GM20431 (cell line): ENCODE data around the gene LAT.
"Not testable (repeated sequence)": the region's sequence is repeated elsewhere in the genome, so short reads cannot be mapped to it uniquely, and the experiment has no call there.

Experiments used
- in situ Hi-C: fragments of 300-500 bp; cut with MseI, MboI; formaldehyde crosslinking; loops from one replicate; pipeline ENCODE4 v1.15.0; 2020; ENCODE audit warnings: low sequenced_read_pairs; ENCODE audit not compliant: unreplicated experiment

The LAT gene

GRCh38 chr16:28975158-28975599, 9.7 kb upstream of the LAT start:
- in situ Hi-C loops, result no loop called here

- in situ Hi-C loops, result no loop called here
These were observed 6.9 kb upstream of the LAT start for GRCh38 chr16:28977703-28978662.

GRCh38 chr16:28980330-28980729, 4.5 kb upstream of the LAT start:
- in situ Hi-C loops, result not testable (repeated sequence)

- in situ Hi-C loops, result no loop called here
These were observed 3.9 kb upstream of the LAT start for GRCh38 chr16:28980929-28981328.

- in situ Hi-C loops, result no loop called here
These were observed 3.3 kb upstream of the LAT start for GRCh38 chr16:28981517-28981916.

GRCh38 chr16:28982418-28982817, 2.4 kb upstream of the LAT start:
- in situ Hi-C loops, result no loop called here

DNA sequence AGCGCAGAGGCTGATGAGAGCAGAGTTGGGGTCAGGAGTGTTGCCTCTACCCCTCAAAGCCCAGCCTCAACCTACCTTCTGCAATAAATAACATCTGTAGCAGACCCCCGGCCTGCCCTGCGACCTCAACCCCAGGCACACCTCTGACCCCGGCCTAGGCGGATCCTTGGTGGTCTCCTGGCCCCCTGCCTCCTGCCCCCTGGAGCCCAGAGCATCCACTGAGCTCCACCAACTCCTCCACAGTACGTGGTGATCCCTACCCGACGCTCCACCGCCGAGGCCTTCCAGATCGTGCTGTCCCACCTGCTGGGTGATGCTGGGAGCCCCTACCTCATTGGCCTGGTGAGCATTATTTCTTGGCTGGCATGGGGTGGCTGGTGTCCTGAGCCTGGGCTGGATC, 1.9 kb upstream of the LAT start:
- in situ Hi-C loops, result no loop called here

GRCh38 chr16:28983644-28984043, 1.2 kb upstream of the LAT start:
- in situ Hi-C loops, result no loop called here

- in situ Hi-C loops, result no loop called here
These were observed 761 bp upstream of the LAT start for GRCh38 chr16:28984091-28984490.

DNA sequence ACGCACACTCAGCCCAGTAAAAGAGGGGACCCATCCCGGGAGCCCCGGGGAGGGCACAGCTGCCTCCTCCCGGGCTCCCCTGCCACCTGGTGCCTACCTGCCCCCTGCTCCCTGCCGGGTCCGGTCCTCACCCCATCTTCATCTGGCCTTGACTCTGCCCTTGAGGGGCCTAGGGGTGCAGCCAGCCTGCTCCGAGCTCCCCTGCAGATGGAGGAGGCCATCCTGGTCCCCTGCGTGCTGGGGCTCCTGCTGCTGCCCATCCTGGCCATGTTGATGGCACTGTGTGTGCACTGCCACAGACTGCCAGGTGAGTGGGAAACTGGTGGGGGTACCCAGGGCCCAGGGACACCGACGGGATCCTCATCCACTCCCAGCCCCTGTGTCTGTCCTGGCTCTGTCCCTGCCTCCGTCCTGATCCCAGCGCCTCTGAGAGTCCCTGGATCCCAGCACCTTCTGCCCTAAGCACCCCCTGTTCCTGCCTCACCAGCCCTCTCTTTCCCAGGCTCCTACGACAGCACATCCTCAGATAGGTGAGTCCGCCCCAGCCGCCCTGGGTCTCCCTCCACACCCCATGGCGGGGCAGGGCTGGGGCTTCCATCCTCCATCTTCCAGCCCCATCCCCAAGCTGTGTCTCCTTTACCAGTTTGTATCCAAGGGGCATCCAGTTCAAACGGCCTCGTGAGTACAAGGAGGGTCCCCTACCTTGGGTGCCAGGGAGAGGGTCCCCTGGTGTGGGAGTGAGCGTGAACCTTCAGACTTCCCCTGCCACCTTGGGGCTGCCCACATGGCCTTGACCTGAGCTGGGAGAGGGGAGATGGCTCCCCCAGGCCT, 574 bp downstream of the LAT start:
- in situ Hi-C loops, result no loop called here

DNA sequence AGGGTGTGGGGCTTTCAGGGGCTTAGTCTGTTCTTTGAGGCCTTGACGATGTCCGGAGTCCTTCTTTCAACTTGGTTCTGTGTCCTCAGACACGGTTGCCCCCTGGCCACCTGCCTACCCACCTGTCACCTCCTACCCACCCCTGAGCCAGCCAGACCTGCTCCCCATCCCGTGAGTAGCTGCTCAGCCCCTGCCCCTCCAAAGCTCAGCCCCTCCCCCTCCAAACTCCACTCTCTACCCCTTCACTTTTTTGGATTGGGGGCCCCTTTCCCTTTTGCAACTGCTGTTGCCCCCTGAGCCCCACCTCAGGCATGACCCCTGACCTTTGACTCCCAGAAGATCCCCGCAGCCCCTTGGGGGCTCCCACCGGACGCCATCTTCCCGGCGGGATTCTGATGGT, 1.2 kb downstream of the LAT start:
- in situ Hi-C loops, result no loop called here

DNA sequence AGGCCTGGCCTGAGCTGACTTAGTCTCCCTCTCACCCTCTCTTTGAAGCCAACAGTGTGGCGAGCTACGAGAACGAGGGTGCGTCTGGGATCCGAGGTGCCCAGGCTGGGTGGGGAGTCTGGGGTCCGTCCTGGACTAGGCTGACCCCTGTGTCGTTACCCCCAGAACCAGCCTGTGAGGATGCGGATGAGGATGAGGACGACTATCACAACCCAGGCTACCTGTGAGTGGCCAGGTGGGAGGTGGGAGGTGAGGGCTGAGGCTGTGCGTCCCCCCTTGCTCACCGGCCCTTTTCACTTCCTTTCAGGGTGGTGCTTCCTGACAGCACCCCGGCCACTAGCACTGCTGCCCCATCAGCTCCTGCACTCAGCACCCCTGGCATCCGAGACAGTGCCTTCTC, 1.6 kb downstream of the LAT start:
- in situ Hi-C loops, result no loop called here

- in situ Hi-C loops, result no loop called here
These were observed 2.5 kb downstream of the LAT start for GRCh38 chr16:28987170-28987853.

DNA sequence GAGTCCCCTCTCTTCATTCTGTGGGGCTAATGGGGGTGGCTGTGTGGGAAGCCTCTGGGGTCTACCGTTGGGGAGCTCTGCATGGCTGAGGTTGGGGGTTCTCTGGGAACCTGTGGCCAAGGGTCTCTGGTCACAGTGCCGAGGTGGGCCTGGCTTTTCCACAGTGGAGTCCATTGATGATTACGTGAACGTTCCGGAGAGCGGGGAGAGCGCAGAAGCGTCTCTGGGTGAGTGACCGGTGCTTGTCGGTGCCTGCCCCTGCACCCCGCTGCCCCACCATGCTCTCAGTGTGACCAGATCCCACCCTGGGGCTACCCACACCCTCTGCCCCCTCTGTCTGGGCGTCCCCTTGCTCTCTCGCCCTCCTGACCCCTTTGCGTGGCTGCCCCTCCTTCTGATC, 4.5 kb downstream of the LAT start:
- in situ Hi-C loops, result no loop called here

DNA sequence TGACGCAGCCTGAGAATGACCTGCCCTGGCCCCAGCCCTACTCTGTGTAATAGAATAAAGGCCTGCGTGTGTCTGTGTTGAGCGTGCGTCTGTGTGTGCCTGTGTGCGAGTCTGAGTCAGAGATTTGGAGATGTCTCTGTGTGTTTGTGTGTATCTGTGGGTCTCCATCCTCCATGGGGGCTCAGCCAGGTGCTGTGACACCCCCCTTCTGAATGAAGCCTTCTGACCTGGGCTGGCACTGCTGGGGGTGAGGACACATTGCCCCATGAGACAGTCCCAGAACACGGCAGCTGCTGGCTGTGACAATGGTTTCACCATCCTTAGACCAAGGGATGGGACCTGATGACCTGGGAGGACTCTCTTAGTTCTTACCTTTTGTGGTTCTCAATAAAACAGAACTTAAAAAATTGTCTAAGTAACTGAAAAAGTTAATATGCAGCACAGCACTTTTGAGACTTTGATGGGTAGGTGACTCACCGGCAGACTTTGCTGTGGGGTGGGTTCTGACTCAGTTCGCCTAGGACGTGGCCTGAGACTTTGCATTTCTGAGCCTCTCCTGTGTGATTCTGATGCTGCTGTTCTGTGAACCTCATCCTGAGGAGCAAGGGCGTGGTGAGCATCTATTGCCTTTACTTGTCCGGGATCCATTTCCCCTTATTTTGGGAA, 5.7 kb downstream of the LAT start:
- in situ Hi-C loops, result no loop called here

- in situ Hi-C loops, result no loop called here
These were observed 6.8 kb downstream of the LAT start for GRCh38 chr16:28991687-28992086.

DNA sequence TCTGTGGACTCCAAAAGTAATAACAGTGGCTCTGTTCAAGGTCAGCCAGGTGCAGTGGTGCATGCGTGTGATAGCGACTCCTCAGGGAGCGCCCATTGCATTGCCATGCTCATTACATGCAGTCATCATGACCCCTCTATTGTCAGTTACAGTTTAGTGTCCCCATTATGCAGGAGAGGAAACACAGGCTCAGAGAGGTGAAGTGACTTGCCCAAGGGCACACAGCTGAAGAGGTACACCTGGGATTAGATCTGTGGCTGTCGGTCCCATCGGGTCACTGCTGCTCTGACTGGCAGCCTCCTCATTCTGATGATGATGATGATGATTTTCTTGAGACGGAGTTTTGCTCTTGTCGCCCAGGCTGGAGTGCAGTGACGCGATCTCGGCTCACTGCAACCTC, 7.6 kb downstream of the LAT start:
- in situ Hi-C loops, result no loop called here

DNA sequence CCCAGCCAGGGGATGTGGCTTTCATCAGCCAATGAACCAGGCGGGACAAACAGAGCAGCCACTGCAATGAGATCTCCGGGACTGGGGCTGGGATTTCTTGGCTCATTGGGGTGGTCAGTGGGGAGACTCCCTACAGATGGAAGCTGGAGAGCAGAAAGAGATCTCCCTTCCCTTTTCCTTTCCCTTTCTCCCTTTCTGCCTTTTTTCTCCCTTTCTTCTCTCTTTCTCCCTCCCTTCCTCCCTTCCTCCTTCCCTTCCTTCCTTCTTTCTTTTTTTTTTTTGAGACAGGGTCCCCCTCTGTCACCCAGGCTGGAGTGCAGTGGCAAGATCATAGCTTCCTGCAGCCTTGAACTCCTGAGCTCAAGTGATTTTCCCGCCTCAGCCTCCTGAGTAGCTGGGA, 14.0 kb downstream of the LAT start:
- in situ Hi-C loops, result no loop called here

GRCh38 chr16:28999577-28999976, 14.7 kb downstream of the LAT start:
- in situ Hi-C loops, result no loop called here

DNA sequence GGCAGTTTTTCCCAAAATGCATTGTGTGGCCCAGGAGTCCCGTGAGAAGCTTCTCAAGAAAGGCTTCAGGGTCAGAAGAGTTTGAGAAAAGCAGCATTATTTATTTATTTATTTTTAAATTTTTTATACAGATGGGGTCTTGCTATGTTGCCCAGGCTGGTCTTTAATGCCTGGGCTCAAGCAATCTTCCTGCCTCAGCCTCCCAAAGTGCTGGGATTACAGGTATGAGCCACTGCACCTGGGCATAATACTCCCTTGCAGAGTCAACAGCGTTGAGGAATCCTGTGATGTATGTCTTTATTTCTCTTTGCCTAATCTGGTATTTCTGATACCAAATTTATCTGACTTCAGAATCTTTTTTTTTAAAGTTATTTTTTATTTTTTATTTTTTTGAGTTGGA, 15.2 kb downstream of the LAT start:
- in situ Hi-C loops, result no loop called here
